ENCODE measurements around the gene NBEA.

- TF ChIP-seq ZNF274 (IDR thresholded peaks at IDR 0.05; ENCODE audit: low read depth, low read length), result no peak
- TF ChIP-seq YY1 (IDR thresholded peaks at IDR 0.05; ENCODE audit: insufficient read depth, insufficient read length), result no peak
- no peak for TF ChIP-seq SUZ12 (IDR thresholded peaks at IDR 0.05; ENCODE audit: extremely low read depth, insufficient read depth, insufficient read length)
These were observed 1.6 kb downstream of the NBEA start for GRCh38 chr13:34943436-34944273.

Measured in NT2/D1 (cell line).